ENCODE measurements around the gene KIF1A.
"Not testable (repeated sequence)": the region's sequence is repeated elsewhere in the genome, so short reads cannot be mapped to it uniquely, and the experiment has no call there.

The KIF1A gene

DNA sequence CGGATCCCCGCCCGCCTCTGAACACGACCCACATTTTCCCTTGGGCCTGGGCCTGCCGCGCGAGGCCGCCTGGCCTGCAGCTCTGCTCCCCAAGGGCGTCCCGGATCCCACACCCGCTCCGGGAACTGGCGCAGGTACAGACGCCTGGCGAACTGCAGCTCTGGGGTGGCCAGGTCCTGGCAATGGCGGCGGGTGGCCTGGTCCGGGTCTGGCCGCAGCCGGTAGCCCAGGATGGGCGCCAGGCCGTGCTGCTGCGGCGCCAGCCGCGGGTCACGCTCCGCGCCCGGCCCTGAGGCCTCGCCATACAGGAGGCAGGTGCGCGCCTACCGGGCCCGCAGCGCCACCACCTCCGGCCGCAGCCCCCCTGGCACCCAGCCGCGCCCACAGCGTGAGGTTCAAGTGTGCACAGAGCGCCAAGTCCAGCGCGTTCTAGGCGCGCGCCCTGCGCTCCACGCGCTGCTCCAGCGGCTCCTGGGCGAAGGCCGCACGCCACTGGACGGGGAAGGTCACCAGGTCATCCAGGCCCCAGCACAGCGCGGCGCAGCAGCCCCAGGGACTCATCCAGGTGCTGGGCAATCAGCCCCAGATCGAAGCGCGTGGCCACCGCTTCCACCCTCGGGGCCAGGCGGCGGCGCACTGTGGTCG lies 118.8 kb downstream of the KIF1A start:
- Histone ChIP-seq H3K9ac (ENCODE audit: low read depth, low read length) (no peak overlapping the region), H3K36me3 (ENCODE audit: control insufficient read depth, insufficient read depth, low read length) (no peaks in the 10 kb centered on the region), H3K9me3 (ENCODE audit: control insufficient read depth, insufficient read depth, low read length) (no peaks in the 10 kb centered on the region), H3K27me3 (ENCODE audit: control insufficient read depth, insufficient read depth, low read length) (no peaks in the 10 kb centered on the region), H3K4me1 (ENCODE audit: control insufficient read depth, insufficient read depth, low read length) (no peaks in the 10 kb centered on the region), H3K4me3 (ENCODE audit: low read depth, low read length) (no peak overlapping the region)

DNA sequence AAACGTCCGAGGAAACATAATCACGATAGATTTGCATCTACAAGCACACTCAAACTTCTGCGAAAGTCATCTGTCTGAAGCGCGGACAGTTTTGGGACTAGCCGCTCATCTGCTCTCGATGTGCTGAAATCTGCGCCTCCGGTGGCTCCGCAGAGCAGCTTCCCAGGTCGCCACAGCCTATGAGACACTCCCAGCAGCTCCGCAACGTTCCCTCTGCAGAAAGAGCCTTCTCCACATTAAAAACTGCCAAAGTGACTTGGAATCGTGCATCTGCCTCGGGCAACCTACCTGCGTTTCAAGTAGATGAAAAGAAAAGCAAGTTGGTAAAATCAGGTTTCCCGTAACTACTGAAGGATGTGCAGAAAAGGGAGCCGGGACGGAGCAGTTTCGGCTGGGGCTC lies 119.4 kb downstream of the KIF1A start:
- H3K4me1 ChIP-seq (ENCODE audit: control insufficient read depth, insufficient read depth, low read length); H3K4me3 ChIP-seq (ENCODE audit: low read depth, low read length); H3K36me3 ChIP-seq (ENCODE audit: control insufficient read depth, insufficient read depth, low read length); H3K9ac ChIP-seq (ENCODE audit: low read depth, low read length); H3K27me3 ChIP-seq (ENCODE audit: control insufficient read depth, insufficient read depth, low read length); H3K9me3 ChIP-seq (ENCODE audit: control insufficient read depth, insufficient read depth, low read length): not testable (repeated sequence)

DNA sequence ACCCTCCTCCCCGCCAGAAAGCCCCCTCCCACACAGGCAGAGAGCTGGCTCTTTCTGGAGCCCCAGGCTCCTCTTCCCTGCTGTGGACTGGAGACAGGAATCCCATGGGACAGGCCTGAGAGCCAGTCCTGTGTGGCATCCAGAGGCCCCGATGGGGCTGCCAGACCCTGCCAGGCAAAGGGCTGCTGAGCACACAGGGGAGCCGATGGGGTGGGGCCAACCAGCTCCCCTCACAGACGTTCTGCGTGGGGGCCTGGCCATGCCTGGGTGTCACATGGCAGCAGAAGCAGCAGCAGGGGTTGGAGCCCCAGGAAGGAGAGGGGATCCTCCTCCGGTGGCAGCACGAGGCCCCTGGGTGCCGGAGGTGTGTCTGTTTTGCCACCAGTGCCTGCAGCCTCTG lies 120.2 kb downstream of the KIF1A start:
- H3K27me3 ChIP-seq (ENCODE audit: control insufficient read depth, insufficient read depth, low read length); H3K4me1 ChIP-seq (ENCODE audit: control insufficient read depth, insufficient read depth, low read length); H3K9me3 ChIP-seq (ENCODE audit: control insufficient read depth, insufficient read depth, low read length); H3K4me3 ChIP-seq (ENCODE audit: low read depth, low read length); H3K9ac ChIP-seq (ENCODE audit: low read depth, low read length); H3K36me3 ChIP-seq (ENCODE audit: control insufficient read depth, insufficient read depth, low read length): not testable (repeated sequence)

DNA sequence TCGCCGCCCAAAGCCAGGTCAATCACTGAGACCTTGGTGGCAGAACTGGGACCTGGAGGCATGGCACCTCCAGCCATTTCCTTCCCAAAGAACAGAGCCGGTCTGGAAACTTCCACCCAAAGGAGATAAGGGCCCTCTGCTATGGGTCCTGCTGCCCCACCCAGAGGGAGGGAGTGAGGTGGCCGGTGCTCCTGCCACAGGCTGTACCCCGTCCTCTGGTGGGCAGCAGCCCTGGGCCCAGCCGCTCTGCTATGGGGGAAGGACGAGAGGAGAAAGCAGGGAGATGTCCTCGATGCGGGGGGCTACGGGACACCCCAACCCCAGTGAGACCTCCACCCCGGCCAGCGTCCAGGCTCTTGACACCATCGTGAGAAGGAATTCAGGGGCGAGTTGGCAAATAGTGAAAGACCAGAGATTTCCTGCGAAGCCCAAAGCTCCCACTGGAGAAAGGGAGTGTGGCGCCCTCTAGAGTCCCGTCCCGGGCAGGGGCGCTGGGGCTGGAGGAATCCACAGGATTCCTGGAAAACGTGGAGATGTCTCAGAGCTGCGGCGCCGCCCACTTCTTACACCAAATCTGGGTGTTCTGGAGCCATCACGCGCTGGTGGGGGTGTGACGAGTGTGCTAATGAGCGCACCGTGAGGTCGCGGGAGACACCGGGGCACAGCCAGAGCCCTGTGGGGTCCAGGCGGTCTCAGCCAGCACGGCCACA lies 121.0 kb downstream of the KIF1A start:
- H3K27me3 ChIP-seq (ENCODE audit: control insufficient read depth, insufficient read depth, low read length); H3K9ac ChIP-seq (ENCODE audit: low read depth, low read length); H3K36me3 ChIP-seq (ENCODE audit: control insufficient read depth, insufficient read depth, low read length); H3K4me1 ChIP-seq (ENCODE audit: control insufficient read depth, insufficient read depth, low read length); H3K4me3 ChIP-seq (ENCODE audit: low read depth, low read length); H3K9me3 ChIP-seq (ENCODE audit: control insufficient read depth, insufficient read depth, low read length): not testable (repeated sequence)

DNA sequence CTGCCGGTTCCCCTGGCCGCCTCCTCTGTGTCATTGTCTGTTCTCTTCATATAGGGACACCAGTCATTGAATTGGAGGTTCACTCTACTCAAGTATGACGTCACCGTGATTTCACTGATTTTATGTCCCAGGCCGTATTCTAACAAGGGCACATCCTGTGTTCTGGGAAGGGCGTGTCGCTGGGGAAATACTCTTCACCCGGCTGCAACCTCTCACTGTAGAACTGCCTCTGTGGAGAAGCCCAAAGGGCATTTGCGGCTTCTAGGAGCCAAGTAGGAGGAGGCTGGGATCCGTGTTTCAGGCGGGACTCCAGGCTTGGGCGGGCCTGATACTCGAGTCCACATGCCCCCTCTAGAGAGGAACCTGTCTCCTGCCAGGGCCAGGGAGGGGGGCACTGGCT lies 123.5 kb downstream of the KIF1A start:
- H3K36me3 ChIP-seq (ENCODE audit: control insufficient read depth, insufficient read depth, low read length); H3K9me3 ChIP-seq (ENCODE audit: control insufficient read depth, insufficient read depth, low read length); H3K4me1 ChIP-seq (ENCODE audit: control insufficient read depth, insufficient read depth, low read length); H3K4me3 ChIP-seq (ENCODE audit: low read depth, low read length); H3K27me3 ChIP-seq (ENCODE audit: control insufficient read depth, insufficient read depth, low read length); H3K9ac ChIP-seq (ENCODE audit: low read depth, low read length): not testable (repeated sequence)

DNA sequence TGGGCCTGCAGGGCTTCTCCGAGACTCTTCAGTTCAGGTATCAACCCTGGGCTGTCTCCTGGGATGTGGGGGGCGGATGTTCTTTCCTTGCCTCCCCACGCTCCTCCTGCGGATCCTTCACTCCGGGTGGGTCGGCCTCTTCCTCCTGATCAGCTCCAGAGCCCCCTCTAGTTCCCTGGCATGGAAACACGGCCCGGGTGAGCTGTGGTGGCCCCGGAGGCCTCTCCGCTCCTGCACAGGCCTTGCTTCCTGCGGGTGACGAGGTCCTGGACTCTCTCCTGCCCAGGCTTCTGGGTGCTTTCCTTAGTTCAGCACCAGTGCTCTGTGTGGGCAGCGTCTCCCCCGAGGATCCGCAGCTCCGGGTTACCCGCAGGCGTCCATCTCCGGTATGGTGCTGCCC lies 124.4 kb downstream of the KIF1A start:
- not testable (repeated sequence) for H3K36me3 ChIP-seq (ENCODE audit: control insufficient read depth, insufficient read depth, low read length); H3K9ac ChIP-seq (ENCODE audit: low read depth, low read length); H3K4me3 ChIP-seq (ENCODE audit: low read depth, low read length); H3K9me3 ChIP-seq (ENCODE audit: control insufficient read depth, insufficient read depth, low read length); H3K27me3 ChIP-seq (ENCODE audit: control insufficient read depth, insufficient read depth, low read length); H3K4me1 ChIP-seq (ENCODE audit: control insufficient read depth, insufficient read depth, low read length)

DNA sequence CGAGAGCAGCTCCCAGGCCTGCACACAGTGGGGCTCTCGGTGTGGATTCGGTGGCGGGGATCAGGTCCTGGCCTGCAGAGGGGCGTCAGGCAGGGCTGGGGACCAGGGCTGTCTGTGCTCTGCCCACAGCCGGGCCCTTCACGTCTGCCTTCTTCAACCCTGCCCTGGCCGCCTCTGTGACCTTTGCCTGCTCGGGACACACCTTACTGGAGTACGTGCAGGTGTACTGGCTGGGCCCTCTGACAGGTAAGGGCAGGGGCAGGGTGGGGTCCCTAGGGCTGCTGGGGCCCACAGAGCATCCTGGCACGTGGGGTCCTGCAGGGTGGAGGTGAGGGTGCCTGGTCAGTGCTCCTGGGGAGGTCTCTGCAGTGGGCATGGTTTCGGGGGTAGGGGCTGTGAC lies 125.7 kb downstream of the KIF1A start:
- H3K4me3 ChIP-seq (ENCODE audit: low read depth, low read length); H3K27me3 ChIP-seq (ENCODE audit: control insufficient read depth, insufficient read depth, low read length); H3K36me3 ChIP-seq (ENCODE audit: control insufficient read depth, insufficient read depth, low read length); H3K9ac ChIP-seq (ENCODE audit: low read depth, low read length); H3K4me1 ChIP-seq (ENCODE audit: control insufficient read depth, insufficient read depth, low read length); H3K9me3 ChIP-seq (ENCODE audit: control insufficient read depth, insufficient read depth, low read length): not testable (repeated sequence)

DNA sequence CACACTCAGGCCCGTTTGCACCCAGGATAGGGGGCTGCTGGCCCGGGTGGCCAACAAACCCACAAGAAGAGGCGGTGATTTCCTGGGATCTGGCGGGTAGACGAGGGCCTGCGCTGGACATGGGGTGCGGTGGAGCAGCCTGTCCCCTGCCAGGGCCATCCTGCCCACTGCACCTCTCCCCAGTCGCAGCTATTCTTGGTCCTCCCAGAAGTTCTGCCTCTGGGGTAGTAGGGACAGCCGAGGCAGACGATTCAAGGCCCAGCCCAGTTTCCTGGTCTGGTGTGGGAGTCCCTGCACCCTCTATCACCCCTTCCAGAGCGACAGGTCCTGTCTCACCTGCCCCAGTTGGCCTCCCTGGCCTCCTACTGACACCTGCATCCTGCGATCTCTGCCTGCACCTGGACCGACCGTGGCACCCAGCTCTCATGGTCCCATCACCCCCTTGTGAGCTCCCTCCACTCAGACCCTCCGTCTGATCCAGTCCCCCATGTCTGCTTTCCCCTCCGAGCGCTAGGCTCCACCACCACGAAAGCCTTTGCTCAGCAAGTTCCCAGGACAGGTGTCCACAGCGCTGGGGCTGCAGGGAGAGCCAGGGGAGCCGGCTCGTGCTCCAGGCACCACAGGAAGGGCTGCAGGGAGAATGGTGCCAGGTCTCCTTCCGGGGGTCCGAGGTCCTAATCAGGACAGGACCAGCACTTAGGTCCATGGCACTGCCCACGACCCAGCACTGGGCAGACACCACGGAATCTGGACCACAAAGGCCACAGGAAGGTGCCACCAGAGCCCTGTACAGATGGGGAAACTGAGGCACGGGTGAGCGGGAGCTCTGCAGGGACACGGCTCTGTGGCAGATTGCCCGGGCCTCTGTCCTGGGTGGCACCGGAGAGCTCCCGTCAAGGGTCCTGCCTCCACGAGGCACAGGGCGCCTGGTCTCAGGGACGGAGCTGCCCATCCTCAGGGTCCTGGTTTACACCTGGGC lies 127.1 kb downstream of the KIF1A start:
- H3K9me3 ChIP-seq (ENCODE audit: control insufficient read depth, insufficient read depth, low read length); H3K9ac ChIP-seq (ENCODE audit: low read depth, low read length); H3K27me3 ChIP-seq (ENCODE audit: control insufficient read depth, insufficient read depth, low read length); H3K36me3 ChIP-seq (ENCODE audit: control insufficient read depth, insufficient read depth, low read length); H3K4me3 ChIP-seq (ENCODE audit: low read depth, low read length); H3K4me1 ChIP-seq (ENCODE audit: control insufficient read depth, insufficient read depth, low read length): not testable (repeated sequence)

DNA sequence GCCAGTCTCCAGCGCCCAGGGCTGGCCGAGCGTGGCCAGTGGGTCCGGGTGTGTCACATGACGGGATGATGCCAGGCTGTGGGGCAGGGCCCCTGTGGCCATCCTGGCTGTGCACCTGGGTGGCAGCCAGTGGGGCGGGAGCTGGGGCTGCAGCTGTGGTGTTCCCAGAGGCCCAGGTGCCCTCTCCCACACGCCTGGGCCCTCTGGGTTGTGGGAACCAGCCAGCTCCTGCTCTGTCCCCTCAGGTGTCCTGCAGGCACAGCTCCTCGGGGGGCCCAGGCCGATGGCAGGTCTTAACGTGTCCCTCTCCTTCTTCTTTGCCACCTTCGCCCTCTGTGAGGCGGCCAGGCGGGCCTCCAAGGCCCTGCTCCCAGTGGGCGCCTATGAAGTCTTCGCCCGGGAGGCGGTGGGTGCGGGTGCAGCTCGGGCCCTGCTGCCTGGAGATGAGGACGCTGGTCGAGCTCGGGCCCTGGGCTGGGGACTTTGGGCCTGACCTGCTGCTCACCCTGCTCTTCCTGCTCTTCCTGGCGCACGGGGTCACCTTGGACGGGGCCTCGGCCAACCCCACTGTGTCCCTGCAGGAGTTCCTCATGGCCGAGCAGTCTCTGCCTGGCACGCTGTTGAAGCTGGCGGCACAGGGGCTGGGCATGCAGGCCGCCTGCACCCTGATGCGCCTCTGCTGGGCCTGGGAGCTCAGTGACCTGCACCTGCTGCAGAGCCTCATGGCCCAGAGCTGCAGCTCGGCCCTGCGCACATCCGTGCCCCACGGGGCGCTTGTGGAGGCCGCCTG lies 128.2 kb downstream of the KIF1A start, which contains the start of gene AQP12A:
Gene AQP12A, plus strand, starts transcription at position 236 of the 790 bp plus-strand sequence. Its CDS starts 48 bp downstream, at position 284.
- H3K36me3 ChIP-seq (ENCODE audit: control insufficient read depth, insufficient read depth, low read length); H3K9ac ChIP-seq (ENCODE audit: low read depth, low read length); H3K4me1 ChIP-seq (ENCODE audit: control insufficient read depth, insufficient read depth, low read length); H3K4me3 ChIP-seq (ENCODE audit: low read depth, low read length); H3K27me3 ChIP-seq (ENCODE audit: control insufficient read depth, insufficient read depth, low read length); H3K9me3 ChIP-seq (ENCODE audit: control insufficient read depth, insufficient read depth, low read length): not testable (repeated sequence)

DNA sequence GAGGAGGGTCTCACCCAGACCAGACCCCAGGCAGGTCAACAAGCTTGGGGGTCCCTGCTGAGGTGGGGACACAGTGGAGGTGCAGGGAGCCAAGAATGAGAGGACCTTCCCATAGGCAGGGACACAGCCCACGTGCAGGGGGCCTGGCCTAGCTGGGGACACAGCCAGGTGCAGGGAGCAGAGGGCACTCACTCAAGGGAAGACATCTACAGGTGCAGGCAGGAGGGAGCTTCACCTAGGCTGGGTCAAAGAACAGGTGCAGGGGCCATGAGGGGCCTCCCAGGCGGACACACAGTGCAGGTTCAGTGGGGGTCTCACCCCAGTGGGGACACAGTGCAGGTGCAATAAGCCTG lies 129.0 kb downstream of the KIF1A start:
- H3K36me3 ChIP-seq (ENCODE audit: control insufficient read depth, insufficient read depth, low read length); H3K9me3 ChIP-seq (ENCODE audit: control insufficient read depth, insufficient read depth, low read length); H3K27me3 ChIP-seq (ENCODE audit: control insufficient read depth, insufficient read depth, low read length); H3K4me3 ChIP-seq (ENCODE audit: low read depth, low read length); H3K9ac ChIP-seq (ENCODE audit: low read depth, low read length); H3K4me1 ChIP-seq (ENCODE audit: control insufficient read depth, insufficient read depth, low read length): not testable (repeated sequence)

DNA sequence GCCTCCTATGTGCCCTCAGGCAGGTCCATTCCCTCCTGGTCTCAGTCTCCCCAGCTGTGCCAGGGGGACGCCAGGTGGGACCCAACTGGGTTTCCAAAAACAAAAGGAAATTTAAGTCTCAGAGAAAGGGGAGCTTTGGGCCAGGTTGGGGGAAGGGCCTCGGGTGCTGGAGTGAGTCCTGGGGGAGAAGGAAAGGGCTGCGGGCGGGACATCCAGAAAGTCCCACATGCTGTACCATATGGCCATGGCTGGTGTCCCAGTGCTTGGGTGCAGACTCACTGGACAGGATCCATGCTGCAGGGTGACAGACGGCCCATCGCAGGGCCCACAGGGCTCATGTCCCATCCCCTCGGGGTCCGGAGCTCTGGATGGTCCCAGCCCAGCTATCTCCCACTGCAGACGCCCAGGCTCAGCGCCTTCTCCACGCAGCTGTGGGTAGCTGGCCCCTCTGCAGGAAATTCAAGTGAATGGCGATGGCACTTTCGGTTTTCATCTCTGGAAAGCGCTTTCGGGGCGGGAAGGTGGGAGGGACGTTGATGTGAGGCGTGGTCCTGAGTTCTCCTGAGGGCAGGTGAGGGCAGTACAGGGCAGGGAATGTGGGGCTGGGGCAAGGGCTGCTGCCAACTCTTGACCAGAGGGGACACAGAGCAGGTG lies 129.5 kb downstream of the KIF1A start:
- not testable (repeated sequence) for H3K36me3 ChIP-seq (ENCODE audit: control insufficient read depth, insufficient read depth, low read length); H3K4me3 ChIP-seq (ENCODE audit: low read depth, low read length); H3K4me1 ChIP-seq (ENCODE audit: control insufficient read depth, insufficient read depth, low read length); H3K9me3 ChIP-seq (ENCODE audit: control insufficient read depth, insufficient read depth, low read length); H3K27me3 ChIP-seq (ENCODE audit: control insufficient read depth, insufficient read depth, low read length); H3K9ac ChIP-seq (ENCODE audit: low read depth, low read length)

Data from iPS-15b (cell line).